ENCODE data around the gene TNNI2. TPM values are rescaled to one million over a fixed set of nuclear protein-coding genes. Genes with fewer than 3 reads are reported as not detected.

TNNI2 gene
- polyA plus RNA-seq, 3 donors = 0.32 to 6.6 TPM; not detected in 1

GRCh38 chr11:1860108-1860507 lies 21.3 kb downstream of the TNNI2 start:
- no peak for DNase-seq

- no peak for DNase-seq
Measured at GRCh38 chr11:1861435-1862411, 22.9 kb downstream of the TNNI2 start.

- DNase-seq = no peak
Measured at GRCh38 chr11:1862588-1863351, 24.0 kb downstream of the TNNI2 start.

GRCh38 chr11:1863352-1864216 lies 24.8 kb downstream of the TNNI2 start:
- DNase-seq = peak; percentile 81

GRCh38 chr11:1864231-1864630 lies 25.4 kb downstream of the TNNI2 start:
- no peak for DNase-seq

DNA sequence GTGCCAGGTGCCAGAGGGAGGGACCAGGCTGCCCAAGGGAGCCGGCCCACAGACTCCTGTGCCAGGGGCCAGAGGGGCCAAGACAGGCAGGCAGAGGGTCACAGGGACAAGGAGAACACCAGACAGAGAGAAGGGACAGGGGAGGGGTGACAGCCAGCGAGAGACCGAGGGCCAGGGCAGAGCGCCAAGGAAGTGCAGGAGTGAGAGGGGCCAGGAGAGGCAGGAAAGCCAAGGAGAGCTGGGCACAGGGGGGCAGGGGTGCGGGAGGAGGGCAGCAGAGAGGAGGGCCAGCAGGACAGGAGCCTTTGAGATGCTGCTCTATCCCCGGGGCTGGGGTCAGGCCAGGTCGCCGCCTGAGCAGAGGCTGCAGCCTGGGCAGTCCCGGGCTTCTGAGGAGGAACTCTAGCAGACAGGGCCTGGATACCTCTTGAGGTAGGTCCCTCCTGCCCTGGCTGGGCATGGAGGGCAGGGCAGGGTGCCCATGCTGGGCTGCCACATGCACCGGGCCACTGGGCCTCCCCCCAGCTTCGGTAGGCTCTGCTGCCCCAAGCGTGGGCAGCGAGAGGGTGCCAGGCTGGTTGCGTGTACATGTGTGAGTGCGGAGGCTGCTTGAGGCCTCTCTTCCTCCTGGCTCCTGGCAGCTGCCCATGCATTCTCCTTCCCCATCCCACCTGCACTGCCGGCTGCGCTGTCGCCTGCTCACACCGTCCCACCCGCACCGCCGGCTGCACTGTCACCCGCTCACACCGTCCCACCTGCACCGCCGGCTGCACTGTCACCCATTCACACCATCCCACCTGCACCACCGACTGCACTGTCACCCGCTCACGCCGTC lies 26.3 kb downstream of the TNNI2 start:
- no peak for DNase-seq

DNA sequence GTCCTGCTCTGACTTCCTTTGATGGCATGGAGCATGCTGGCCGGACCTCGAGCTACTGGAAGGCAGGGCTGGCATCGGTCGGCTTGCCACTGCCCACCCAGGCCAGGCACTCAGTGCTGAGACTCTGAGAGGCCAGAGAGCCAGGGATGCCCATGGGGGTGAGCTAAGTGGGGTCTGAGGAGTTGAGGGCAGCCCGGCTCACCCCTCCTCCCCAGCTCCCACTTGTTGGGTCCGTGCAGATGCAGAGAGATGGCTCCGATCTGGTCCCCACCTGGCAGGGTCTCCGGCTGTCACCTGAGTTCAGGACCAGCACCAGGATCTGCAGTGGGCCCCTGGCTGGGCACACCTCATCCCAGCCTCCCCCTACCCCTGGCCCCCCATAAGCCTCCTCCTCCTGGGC lies 27.4 kb downstream of the TNNI2 start:
- DNase-seq = no peak

GRCh38 chr11:1866776-1867175 lies 28.0 kb downstream of the TNNI2 start:
- DNase-seq = no peak

DNA sequence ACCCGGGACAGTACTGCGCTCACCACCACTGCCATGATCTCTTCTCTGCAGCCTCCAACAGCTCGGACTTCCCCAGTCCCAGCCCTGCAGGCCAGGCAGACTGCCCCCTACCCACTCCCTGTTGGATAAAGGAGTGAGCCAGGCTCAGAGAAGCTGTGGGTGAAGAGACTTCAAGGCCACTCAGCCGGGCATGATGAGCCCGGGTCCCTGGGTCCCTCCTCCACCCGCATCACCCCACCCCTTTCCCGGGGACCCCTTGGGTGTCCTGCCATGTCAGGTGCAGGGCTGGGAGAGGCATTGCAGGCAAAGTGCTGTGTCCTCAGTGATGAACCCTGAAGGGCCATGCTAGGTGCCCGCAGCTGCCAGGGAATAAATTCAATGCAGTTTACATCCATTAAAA lies 28.6 kb downstream of the TNNI2 start:
- DNase-seq = no peak

GRCh38 chr11:1868056-1868635 lies 29.4 kb downstream of the TNNI2 start:
- DNase-seq = no peak

DNA sequence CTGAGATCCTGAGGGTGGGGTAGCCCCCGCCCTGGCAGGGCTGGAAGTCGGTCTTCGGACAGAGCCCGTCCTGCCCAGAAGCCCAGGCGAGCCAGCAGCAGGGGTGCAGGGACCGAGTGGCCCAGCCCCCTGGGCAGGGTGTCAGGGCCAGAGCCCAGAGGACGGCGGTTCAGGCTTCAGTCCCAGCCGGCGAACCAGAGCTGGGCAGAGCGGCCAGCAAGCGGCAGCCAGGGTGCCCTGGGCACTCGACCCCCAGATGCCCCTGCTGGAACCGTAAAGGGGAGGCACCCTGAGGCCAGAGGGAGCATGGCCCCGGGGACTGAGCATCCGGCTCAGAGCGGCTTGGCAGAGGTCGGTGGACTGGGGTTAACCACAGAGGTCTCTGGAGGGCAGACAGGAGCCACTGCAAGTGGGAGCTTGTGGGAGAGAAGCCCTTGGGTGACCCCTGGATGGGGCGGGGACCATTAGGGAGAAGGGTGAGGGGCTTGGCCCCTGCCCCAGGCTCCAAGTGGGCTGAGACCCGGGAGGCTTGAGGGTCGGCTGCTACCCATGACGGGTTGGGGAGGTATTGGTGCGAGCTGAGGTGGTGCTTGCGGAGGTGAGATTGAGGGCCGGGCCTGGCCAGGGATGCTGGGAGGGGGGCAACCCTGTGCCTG lies 30.0 kb downstream of the TNNI2 start:
- no peak for DNase-seq

DNA sequence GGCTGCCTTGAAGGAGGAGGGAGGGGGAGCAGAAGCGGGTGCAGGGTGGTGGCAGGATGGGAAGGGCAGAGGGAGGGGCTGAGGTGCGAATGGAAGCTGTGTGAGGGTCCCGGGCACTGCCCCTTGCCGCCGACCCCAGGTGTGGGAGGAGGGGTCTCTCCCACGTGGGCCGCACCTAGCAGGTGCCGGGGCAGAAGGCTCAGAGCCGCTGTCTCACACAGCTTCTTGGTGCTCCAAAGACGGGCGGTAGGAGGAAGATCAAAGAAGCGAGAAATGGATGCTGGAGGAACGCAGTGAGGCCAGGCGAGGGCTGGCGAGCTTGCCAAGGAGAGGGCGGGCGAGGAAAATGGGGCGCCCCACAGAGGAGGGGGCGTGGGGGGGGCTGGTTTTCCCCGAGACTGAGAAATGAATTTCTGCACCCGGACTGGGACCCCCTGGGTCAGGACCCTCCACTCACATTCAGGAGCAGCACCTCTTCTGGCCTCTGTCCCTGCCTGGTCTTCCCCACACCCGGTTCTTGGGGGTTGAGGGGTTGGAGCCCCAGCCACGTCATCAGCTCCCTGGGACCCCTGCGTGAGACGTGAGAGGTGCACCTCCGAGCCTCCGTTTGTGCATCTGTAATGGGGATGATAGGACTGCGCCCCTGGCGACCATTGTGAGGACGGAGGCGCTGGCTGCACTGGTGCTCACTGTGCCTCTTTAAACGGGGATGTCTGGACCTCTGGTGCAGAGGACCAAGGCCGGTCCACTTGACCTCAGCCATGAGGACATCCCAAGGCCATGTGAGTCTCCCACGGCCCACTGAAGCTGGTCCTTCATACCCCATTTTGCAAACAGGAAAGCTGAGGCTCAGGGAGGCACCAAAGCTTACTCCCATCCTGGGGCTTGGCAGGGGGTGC lies 30.9 kb downstream of the TNNI2 start:
- no peak for DNase-seq

GRCh38 chr11:1870326-1870696 lies 31.5 kb downstream of the TNNI2 start:
- no peak for DNase-seq

- DNase-seq = no peak
Measured at GRCh38 chr11:1870721-1871466, 32.1 kb downstream of the TNNI2 start.

DNA sequence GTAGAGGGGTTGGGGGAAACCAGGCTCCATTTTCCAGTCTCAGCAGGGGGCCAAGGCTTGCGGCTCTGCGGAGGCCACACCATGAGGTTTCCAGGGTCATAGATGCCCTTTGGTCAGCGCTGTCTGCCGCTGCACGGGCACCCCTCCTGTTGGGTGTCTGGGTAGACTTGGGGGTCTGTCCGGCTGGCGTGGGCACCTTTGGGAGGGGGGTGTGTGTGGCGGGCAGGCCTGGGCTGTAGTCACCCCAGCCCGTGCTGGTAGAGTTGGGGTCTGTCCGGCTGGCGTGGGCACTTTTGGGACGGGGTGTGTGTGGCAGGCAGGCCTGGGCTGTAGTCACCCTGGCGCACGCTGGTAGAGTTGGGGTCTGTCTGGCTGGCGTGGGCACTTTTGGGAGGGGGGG lies 32.8 kb downstream of the TNNI2 start:
- no peak for DNase-seq

DNA sequence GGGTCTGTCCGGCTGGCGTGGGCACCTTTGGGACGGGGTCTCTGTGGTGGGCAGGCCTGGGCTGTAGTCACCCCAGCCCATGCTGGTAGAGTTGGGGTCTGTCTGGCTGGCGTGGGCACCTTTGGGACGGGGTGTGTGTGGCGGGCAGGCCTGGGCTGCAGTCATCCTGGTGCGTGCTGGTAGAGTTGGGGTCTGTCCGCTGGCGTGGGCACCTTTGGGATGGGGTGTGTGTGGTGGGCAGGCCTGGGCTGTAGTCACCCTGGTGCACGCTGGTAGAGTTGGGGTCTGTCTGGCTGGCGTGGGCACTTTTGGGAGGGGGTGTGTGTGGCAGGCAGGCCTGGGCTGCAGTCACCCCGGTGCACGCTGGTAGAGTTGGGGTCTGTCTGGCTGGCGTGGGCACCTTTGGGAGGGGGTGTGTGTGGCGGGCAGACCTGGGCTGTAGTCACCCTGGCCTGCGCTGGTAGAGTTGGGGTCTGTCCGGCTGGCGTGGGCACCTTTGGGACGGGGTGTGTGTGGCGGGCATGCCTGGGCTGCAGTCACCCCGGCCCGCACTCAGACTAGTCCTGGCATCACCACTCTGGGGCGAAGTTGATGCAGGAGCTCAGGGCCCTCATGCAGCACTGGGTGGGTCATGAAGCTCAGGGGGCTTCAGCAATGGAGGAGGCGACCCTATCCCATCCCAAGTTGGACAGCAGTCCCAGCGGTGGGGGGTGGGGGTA lies 33.6 kb downstream of the TNNI2 start:
- DNase-seq = no peak

DNA sequence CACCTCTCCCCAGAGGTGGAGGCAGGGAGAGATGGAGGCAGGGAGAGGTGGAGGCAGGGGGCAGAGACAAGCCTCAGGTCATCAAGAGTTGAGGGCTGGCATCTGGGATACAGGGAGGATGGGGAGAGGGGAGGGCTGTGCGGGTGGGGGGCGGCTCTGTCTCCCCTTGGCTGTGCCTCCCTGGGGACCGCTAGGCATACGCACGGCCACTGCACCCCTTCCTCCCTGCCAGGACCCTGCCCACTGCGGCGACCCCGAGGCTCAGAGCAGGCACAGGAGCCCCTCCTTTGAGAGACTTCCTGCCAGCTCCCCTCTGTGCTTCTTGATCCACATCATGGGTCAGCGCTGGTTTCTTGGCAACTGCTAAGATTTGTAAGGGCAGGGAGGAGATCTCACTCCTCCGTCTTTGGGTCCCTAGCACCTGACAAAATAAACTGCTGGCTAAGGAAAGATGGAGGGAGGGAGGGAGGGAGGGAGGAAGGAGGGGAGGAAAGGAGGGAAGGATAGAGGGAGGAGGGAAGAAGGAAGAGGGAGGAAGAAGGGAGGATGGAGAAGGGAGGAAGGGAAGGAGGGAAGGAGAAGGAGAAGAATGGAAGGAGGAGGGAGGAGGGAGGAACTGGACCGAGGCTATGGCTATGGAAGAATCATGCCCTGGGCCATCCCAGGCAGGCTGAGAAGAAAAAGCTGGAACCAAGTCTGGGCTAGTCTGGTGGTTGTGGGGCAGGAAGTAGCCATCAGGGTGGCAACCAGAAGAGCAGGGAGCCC lies 34.4 kb downstream of the TNNI2 start:
- peak; percentile 89 for DNase-seq
